Dermis microvascular lymphatic vessel endothelial cell (primary cell): ENCODE measurements around the gene INPP5K. TPM values are rescaled to one million over a fixed set of nuclear protein-coding genes. Genes with fewer than 3 reads are reported as not detected.
"Not testable (repeated sequence)": the region's sequence is repeated elsewhere in the genome, so short reads cannot be mapped to it uniquely, and the experiment has no call there.

Source experiments
- DNase-seq, 2 donors: peaks; one replicate each; pipeline versions ENCODE4 v3.0.0 to v3.0.0-alpha.2; 2010; ENCODE audit warnings: low read depth in 2 of 2
- total RNA-seq: library from RNA; depleted of rRNA; stranded (reverse); fragments of >200 nt; gene quantifications from 2 replicates; pipeline ENCODE4 v1.2.1, GENCODE V29; 2014

The INPP5K gene
- total RNA-seq, 1 donor from 2014 or later = 49.6 TPM

- DNase-seq = no peak
These were observed 31.6 kb upstream of the INPP5K start for GRCh38 chr17:1548032-1548431.

- no peak for DNase-seq
These were observed 30.0 kb upstream of the INPP5K start for GRCh38 chr17:1546292-1546922.

GRCh38 chr17:1545618-1546017 lies 29.2 kb upstream of the INPP5K start:
- no peak for DNase-seq

GRCh38 chr17:1542316-1542715 lies 25.9 kb upstream of the INPP5K start:
- no peak for DNase-seq

- no peak for DNase-seq
These were observed 25.0 kb upstream of the INPP5K start for GRCh38 chr17:1541367-1541904.

GRCh38 chr17:1539811-1540210 lies 23.4 kb upstream of the INPP5K start:
- no peak for DNase-seq

GRCh38 chr17:1535737-1536136 lies 19.3 kb upstream of the INPP5K start:
- no peak for DNase-seq

- no peak for DNase-seq
These were observed 17.4 kb upstream of the INPP5K start for GRCh38 chr17:1533661-1534325.

GRCh38 chr17:1532836-1533602 lies 16.6 kb upstream of the INPP5K start:
- peak in 1 of 2 donors; percentile 46 for DNase-seq

GRCh38 chr17:1529863-1530262 lies 13.5 kb upstream of the INPP5K start:
- no peak for DNase-seq

GRCh38 chr17:1526876-1527275 lies 10.5 kb upstream of the INPP5K start:
- not testable (repeated sequence) for DNase-seq

GRCh38 chr17:1522626-1523025 lies 6.2 kb upstream of the INPP5K start:
- DNase-seq = no peak

- DNase-seq = no peak
These were observed 4.8 kb upstream of the INPP5K start for GRCh38 chr17:1521086-1521640.

GRCh38 chr17:1519678-1520077 lies 3.3 kb upstream of the INPP5K start:
- DNase-seq = no peak

GRCh38 chr17:1518410-1518809 lies 2.0 kb upstream of the INPP5K start:
- DNase-seq = no peak

- DNase-seq = peak in 1 of 2 donors; percentile 86
These were observed 598 bp downstream of the INPP5K start for GRCh38 chr17:1515640-1516387.

GRCh38 chr17:1512351-1512750 lies 4.1 kb downstream of the INPP5K start:
- no peak for DNase-seq

- no peak for DNase-seq
These were observed 4.6 kb downstream of the INPP5K start for GRCh38 chr17:1511756-1512321.

GRCh38 chr17:1511290-1511689 lies 5.1 kb downstream of the INPP5K start:
- DNase-seq = peak in 1 of 2 donors; percentile 73

- no peak for DNase-seq
These were observed 7.0 kb downstream of the INPP5K start for GRCh38 chr17:1509290-1509881.

GRCh38 chr17:1508709-1509108 lies 7.7 kb downstream of the INPP5K start:
- DNase-seq = not testable (repeated sequence)
